HepG2 (cell line): Measurements from ENCODE around the gene MSI2. TPM values are rescaled to one million over a fixed set of nuclear protein-coding genes. Genes with fewer than 3 reads are reported as not detected.

Experiments
- FOXP1 ChIP-seq, 2 experiments: fragments of 450-650 bp in 1 of 2; IDR thresholded peaks; 2 replicates each; pipeline ENCODE4 v1.6.1; 2017 to 2018; ENCODE audit warnings: antibody characterized with exemption in 1 of 2
- GTF2F1 ChIP-seq: fragments of 150-350 bp; IDR thresholded peaks from 2 replicates; pipeline ENCODE4 v1.6.1; 2014; ENCODE audit warnings: low read length
- HNF1B ChIP-seq: sonication (generic); formaldehyde crosslinking; IDR thresholded peaks from 2 replicates; pipeline ENCODE4 v1.5.1; 2020; ENCODE audit warnings: mild to moderate bottlenecking, moderate library complexity, missing genetic modification reagents
- MLX ChIP-seq: IDR thresholded peaks from 2 replicates; pipeline ENCODE4 v1.6.1; 2016
- MTF1 ChIP-seq: sonication (generic); formaldehyde crosslinking; IDR thresholded peaks from 2 replicates; pipeline ENCODE4 v1.5.0; 2020; ENCODE audit warnings: missing genetic modification reagents
- NAIF1 ChIP-seq: sonication (generic); formaldehyde crosslinking; IDR thresholded peaks from 2 replicates; pipeline ENCODE4 v1.5.0; 2020; ENCODE audit warnings: mild to moderate bottlenecking, missing genetic modification reagents, borderline replicate concordance
- NR2F2 ChIP-seq: IDR thresholded peaks from 2 replicates; pipeline ENCODE4 v1.6.1; 2012; ENCODE audit warnings: low read depth, inconsistent platforms, borderline replicate concordance
- POGZ ChIP-seq: sonication (generic); formaldehyde crosslinking; IDR thresholded peaks from 2 replicates; pipeline ENCODE4 v1.4.0; 2020; ENCODE audit warnings: mild to moderate bottlenecking, missing genetic modification reagents
- POLR2AphosphoS5 ChIP-seq: IDR thresholded peaks from 2 replicates; pipeline ENCODE4 v1.6.1; 2012; ENCODE audit warnings: low read depth, low read length
- SAP130 ChIP-seq: IDR thresholded peaks from 2 replicates; pipeline ENCODE4 v1.6.1; 2016; ENCODE audit warnings: low read depth
- SCMH1 ChIP-seq: sonication (generic); formaldehyde crosslinking; IDR thresholded peaks from 2 replicates; pipeline ENCODE4 v1.9.0; 2021; ENCODE audit warnings: missing genetic modification reagents, mild to moderate bottlenecking, borderline replicate concordance
- SMAD9 ChIP-seq: sonication (generic); formaldehyde crosslinking; IDR thresholded peaks from 2 replicates; pipeline ENCODE4 v1.5.1; 2020; ENCODE audit warnings: mild to moderate bottlenecking, missing genetic modification reagents
- SNAPC2 ChIP-seq: sonication (generic); formaldehyde crosslinking; IDR thresholded peaks from 2 replicates; pipeline ENCODE4 v1.8.1; 2022; ENCODE audit warnings: mild to moderate bottlenecking, missing genetic modification reagents
- XRCC5 ChIP-seq: fragments of 200-400 bp; formaldehyde crosslinking; optimal IDR thresholded peaks from 2 replicates; pipeline ENCODE3; 2017; ENCODE audit warnings: mild to moderate bottlenecking, low read length
- ZNF234 ChIP-seq: sonication (generic); formaldehyde crosslinking; conservative IDR thresholded peaks from 2 replicates; pipeline ENCODE4 v1.5.1; 2020; ENCODE audit warnings: mild to moderate bottlenecking, missing genetic modification reagents
- ZNF546 ChIP-seq: sonication (generic); formaldehyde crosslinking; conservative IDR thresholded peaks from 2 replicates; pipeline ENCODE4 v1.8.1; 2023; ENCODE audit warnings: mild to moderate bottlenecking, missing genetic modification reagents
- ZNF563 ChIP-seq: sonication (generic); formaldehyde crosslinking; IDR thresholded peaks from 2 replicates; pipeline ENCODE4 v1.8.0; 2022; ENCODE audit warnings: mild to moderate bottlenecking, moderate library complexity, missing genetic modification reagents
- ZNF639 ChIP-seq: conservative IDR thresholded peaks from 2 replicates; pipeline ENCODE4 v1.6.1; 2018; ENCODE audit warnings: missing genetic modification reagents
- ZNF670 ChIP-seq: sonication (generic); formaldehyde crosslinking; IDR thresholded peaks from 2 replicates; pipeline ENCODE4 v1.8.0; 2022; ENCODE audit warnings: mild to moderate bottlenecking, missing genetic modification reagents, borderline replicate concordance
- ZSCAN20 ChIP-seq: sonication (generic); formaldehyde crosslinking; IDR thresholded peaks from 2 replicates; pipeline ENCODE4 v1.4.0; 2020; ENCODE audit warnings: missing genetic modification reagents, mild to moderate bottlenecking, borderline replicate concordance
- ZSCAN31 ChIP-seq: sonication (generic); formaldehyde crosslinking; IDR thresholded peaks from 2 replicates; pipeline ENCODE4 v1.5.0; 2020; ENCODE audit warnings: low read depth, mild to moderate bottlenecking, missing genetic modification reagents
- polyA plus RNA-seq, 8 experiments: library from polyadenylated mRNA; depleted of rRNA in 3 of 8; stranded (reverse) in 7 of 8; unstranded in 1 of 8; fragments of >200 nt; fragmentation: Illumina TruSeq in 4 of 8; extraction: Trizol in 4 of 8; gene quantifications; 2 replicates each; pipeline versions ENCODE4 v1.2.1 to v1.2.3, GENCODE V29; 2011 to 2016; ENCODE audit warnings: low read depth in 4 of 8, missing spikeins in 1 of 8, mixed read lengths in 1 of 8; ENCODE audit not compliant: insufficient read depth in 1 of 8
- total RNA-seq, 5 experiments: library from RNA; depleted of rRNA; stranded (reverse); fragments of >200 nt; fragmentation: Illumina TruSeq; extraction: Trizol; gene quantifications; 2 replicates each; pipeline ENCODE4 v1.2.3, GENCODE V29; 2016; ENCODE audit warnings: low read depth in 1 of 5
- TF ChIP-seq, protein P1 (sequence below): sonication (generic); formaldehyde crosslinking; IDR thresholded peaks from 2 replicates; pipeline ENCODE4 v1.4.0; 2020; ENCODE audit warnings: missing genetic modification reagents
- TF ChIP-seq, protein P2 (sequence below): sonication (generic); formaldehyde crosslinking; IDR thresholded peaks from 2 replicates; pipeline ENCODE4 v1.9.0; 2021; ENCODE audit warnings: missing genetic modification reagents, borderline replicate concordance

MSI2 gene
- total and polyA plus RNA-seq, 2 of the 13 experiments (the other 11 are each of a cell fraction or from before 2014, with no cell fraction given) = 77.5 to 78.4 TPM

GRCh38 chr17:57255776-57256681 lies at the start of gene MSI2 (continued):
- TF ChIP-seq ZSCAN20 (CRISPR knock-in tag) (0 out of 2 replicates have a peak, but pooled peaks have one; percentile 27), ZNF563 (CRISPR knock-in tag) (peak; percentile 76), NR2F2 (0 out of 2 replicates have a peak, but pooled peaks have one; percentile 3), SCMH1 (CRISPR knock-in tag) (no peak), POGZ (CRISPR knock-in tag) (no peak), POLR2AphosphoS5 (no peak), ZNF639 (CRISPR knock-in tag) (no peak), MLX (CRISPR knock-in tag) (no peak), HNF1B (CRISPR knock-in tag) (no peak), SNAPC2 (CRISPR knock-in tag) (no peak), ZNF546 (no peak; the same call in 1 of the 2 replicates), XRCC5 (no peak), SMAD9 (no peak), ZNF670 (CRISPR knock-in tag) (no peak), NAIF1 (CRISPR knock-in tag) (no peak), ZNF234 (no peak), SAP130 (peak; percentile 60), MTF1 (no peak), FOXP1 (IDR thresholded peaks at IDR 0.05) (no peak), FOXP1 (CRISPR knock-in tag; IDR thresholded peaks at IDR 0.05) (no peak), GTF2F1 (no peak), ZSCAN31 (CRISPR knock-in tag) (0 out of 2 replicates have a peak, but pooled peaks have one; percentile 49)
- TF ChIP-seq, protein P1, sequence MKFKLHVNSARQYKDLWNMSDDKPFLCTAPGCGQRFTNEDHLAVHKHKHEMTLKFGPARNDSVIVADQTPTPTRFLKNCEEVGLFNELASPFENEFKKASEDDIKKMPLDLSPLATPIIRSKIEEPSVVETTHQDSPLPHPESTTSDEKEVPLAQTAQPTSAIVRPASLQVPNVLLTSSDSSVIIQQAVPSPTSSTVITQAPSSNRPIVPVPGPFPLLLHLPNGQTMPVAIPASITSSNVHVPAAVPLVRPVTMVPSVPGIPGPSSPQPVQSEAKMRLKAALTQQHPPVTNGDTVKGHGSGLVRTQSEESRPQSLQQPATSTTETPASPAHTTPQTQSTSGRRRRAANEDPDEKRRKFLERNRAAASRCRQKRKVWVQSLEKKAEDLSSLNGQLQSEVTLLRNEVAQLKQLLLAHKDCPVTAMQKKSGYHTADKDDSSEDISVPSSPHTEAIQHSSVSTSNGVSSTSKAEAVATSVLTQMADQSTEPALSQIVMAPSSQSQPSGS (CRISPR knock-in tag) = peak; percentile 51; the same call in 1 of the 2 replicates
- TF ChIP-seq, protein P2, sequence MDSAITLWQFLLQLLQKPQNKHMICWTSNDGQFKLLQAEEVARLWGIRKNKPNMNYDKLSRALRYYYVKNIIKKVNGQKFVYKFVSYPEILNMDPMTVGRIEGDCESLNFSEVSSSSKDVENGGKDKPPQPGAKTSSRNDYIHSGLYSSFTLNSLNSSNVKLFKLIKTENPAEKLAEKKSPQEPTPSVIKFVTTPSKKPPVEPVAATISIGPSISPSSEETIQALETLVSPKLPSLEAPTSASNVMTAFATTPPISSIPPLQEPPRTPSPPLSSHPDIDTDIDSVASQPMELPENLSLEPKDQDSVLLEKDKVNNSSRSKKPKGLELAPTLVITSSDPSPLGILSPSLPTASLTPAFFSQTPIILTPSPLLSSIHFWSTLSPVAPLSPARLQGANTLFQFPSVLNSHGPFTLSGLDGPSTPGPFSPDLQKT (CRISPR knock-in tag) = no peak
